GM18858 (cell line): Measurements from ENCODE around the gene MAML3.

ENCODE experiments used
- ATAC-seq: cut with Tn5 transposase; IDR thresholded peaks from one replicate; pipeline ENCODE4 v1.9.1; 2021; ENCODE audit not compliant: unreplicated experiment

The MAML3 gene

GRCh38 chr4:139738846-139739613 is 415.0 kb downstream of the MAML3 start:
- no peak for ATAC-seq

DNA sequence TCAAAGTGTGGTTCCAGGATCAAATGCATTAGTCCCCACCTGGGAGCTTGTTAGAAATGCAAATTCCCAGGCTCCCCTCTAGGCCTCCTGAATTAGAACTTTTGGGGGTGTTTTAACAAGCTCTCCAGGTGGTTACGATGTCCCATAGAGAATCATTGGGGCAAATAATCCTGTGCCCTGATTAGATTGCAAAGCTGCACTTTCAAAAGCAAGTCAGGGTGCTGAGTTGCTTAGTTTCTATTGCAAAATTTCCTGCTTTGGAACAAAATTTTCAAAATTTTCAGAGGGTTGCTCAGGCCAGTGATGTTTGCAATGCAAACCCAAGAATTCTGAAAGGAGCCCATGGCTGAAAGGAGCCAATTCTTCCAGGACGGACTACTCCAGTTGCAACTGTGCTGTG is 417.3 kb downstream of the MAML3 start:
- no peak for ATAC-seq

GRCh38 chr4:139736274-139736660 is 417.7 kb downstream of the MAML3 start:
- no peak for ATAC-seq

DNA sequence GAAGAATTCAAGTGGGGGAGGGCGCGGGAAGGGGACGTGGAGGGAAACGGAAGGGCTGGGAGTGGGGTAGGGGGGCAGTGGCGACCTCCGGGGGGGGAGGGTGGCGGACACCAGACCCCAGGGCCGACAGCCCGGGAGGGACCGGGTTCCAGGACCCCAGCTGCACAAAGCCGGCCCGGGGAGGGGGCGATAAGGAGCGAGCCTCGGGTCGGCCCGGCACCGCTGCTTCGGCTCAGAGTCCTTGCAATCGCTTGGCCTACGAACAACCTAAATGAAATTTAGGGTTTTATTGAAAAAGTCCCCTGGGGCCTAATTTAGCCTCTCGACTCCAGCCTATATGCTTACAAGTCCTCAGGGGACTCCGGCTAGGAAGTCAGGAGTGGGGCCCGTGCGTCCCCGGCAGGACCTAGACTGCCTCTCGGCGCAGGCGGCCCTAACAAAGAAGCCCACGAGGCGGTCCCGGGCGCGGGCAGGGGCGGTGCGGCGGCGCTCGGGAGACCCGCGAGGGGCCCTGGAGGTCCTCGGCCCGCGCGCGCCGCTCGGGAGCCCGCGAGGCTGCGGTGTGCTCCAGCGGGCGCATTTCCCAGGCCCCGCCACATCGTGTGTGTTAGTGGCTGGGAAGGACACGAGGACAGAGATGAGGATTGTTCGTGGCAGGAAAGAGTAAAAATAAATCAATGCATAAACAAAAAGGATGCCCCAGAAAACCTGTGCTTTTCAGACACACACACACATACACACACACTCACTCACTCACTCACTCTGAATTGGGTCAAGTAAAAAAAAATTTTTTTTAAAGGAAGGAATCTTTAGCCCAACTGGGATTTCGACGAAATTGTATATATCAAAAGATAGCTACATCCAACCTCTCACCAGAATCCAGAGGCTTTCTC is 418.4 kb downstream of the MAML3 start:
- no peak for ATAC-seq

DNA sequence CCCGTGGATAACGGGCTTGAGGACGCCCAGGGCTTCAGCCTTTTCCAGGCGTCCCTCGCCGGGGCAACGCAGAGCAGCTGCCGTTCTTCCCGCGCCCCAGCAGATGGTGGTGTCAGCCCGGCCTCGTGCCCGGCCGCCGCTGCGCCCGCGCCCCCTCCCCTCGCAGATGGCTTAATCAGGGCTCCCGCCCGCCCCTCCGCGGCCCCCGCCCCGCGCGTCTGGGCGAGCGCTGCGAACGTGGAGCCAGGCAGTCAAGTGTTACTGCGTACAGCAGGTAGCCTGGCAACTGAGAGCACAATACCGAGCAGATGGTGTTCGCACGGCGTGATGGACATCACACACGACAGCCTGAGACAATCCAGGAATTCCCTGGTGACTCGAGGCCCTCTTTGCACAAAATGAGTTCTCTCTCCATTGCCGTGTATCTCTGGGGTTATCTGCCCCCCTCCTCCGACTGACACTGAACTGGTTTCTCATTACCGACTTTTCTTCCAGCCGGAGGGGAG is 419.1 kb downstream of the MAML3 start:
- no peak for ATAC-seq

- ATAC-seq: no peak
Measured at GRCh38 chr4:139734201-139734874, 419.6 kb downstream of the MAML3 start.

DNA sequence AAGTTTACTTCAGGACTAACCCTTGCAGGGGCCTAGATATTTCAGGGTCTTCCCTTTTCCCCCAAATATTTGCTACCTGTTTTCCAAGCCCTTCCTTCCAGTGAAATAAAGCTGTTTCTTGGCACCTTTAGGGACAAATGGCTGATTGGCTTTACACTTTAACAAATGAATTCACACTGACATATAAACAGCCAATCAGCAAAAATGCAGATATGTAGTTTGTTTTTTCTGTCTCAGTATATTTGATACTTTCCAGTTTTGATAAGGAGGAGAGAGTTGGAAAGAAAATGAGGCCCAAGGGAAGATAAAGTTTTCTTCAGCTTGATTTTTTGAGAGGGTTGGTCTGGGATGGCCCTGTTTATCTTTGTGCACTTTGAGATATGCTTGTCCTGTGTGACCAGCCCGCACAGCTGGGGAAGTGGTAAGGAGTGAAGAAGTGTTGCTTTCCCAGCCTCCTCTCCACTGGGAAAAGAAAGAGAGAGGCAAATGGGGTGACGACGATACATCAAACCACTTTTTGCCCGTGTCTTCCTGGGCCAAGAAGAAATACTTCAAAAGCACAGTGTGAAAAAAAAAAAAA is 420.9 kb downstream of the MAML3 start:
- ATAC-seq: no peak

DNA sequence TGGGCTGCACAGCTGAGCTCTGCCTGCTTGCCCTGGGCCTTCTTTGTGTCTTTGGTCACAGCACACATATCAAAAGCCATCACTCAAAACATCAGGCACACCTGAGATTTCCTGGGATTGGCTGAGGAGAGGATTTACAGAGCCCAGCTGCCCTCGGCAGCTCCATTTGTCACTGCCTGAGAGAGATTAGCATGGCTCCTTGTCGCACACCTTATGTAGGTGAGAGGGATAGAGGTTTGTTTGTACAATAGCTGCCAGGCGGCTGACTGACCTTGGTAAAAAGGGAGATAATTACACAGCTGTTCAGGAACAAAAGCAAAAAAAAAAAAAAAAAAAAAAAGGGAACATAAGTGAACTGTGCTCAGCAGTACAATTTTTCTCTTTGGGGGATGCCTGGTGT is 425.1 kb downstream of the MAML3 start:
- no peak for ATAC-seq

DNA sequence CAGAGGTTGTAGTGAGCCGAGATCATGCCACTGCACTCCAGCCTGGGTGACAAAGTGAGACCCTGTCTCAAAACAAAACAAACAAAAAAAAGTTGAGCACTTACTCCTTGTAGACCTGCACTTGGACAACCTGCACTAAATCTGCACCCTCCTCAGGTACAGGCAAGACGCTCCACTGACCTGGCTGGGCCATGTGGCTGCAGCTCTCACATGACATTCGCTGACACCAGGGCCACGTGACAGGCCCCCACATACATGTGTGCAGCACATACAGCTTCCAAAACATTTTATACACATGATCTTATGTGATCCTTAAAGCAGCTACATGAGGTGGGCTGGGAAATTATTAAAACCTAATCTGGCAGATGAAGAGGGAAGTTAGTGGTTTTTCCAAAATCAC is 425.8 kb downstream of the MAML3 start:
- no peak for ATAC-seq

GRCh38 chr4:139726615-139727014 is 427.4 kb downstream of the MAML3 start:
- no peak for ATAC-seq

DNA sequence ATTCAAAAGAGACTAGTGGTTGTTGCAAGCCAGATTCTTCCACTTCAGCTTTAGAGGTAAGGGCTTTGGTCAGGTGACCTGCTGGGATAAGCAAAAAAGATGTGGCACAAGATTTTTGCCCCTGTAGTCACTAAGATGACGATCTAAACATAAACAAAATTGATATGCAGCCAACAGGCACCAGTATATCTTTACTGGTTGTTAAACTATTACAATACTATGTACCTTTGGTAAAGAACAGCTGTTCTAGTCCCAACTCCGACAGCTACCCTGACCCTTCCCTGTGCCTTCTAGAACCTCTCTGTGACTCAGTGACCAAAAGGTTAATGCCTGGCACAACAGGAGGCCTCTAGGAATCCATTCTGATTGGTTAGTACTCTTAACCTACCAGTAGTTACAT is 428.7 kb downstream of the MAML3 start:
- ATAC-seq: no peak

GRCh38 chr4:139721789-139722188 is 432.2 kb downstream of the MAML3 start:
- ATAC-seq: no peak

- ATAC-seq: no peak
Measured at GRCh38 chr4:139720806-139721205, 433.2 kb downstream of the MAML3 start.

DNA sequence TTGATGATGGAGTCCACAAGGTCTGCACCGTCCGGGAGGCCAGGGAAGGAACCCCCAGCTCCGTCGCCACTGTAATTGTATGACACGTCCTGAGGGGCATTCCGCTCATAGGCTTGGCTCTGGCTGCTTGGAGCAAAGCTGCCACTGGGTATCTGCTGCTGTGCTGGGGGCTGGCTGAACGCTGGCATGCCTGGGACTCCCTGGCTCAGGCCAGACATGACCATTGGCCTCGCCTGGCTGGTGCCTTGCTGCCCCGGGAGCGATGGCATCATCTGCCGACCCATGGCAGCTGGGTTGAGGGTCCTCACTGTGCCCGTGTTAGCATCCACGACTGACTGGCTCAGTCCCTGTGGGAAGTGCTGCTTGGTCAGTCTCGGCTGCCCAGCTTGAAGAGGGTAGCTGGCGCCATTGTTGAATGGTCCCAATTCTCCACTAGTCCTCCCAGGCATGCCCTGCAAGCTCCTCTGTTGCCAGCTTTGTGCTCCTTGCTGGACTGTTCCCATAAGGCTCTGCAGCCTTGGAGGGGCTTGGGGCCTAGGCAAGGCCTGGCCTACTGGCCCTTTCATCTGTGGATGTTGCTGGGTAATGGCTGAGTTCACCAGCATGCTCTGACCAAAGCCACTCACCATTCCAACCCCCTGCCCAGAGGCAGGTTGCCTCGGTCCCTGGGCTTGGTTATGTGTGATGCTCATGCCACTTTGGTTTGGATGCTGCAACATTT is 434.4 kb downstream of the MAML3 start:
- ATAC-seq: no peak

DNA sequence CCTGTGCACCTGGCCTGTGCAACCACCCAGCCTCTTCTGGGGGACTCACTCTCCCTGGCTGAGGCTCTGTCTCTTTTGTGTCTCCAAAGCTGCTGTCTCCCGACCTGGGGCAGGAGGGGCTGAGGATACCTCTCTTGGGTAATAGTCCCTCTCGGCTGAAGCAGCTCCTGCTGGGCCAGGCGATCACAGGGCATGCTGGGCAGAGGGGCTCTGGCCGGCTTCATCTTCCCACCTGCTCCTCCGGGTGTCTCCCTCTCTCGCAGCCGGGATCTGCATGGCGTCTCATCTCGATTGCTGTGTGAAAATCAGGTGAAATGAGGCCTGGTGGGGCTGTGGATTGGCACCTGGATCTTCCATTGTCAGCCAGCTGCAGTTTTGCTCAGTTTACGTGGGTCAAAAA is 435.2 kb downstream of the MAML3 start:
- ATAC-seq: no peak

DNA sequence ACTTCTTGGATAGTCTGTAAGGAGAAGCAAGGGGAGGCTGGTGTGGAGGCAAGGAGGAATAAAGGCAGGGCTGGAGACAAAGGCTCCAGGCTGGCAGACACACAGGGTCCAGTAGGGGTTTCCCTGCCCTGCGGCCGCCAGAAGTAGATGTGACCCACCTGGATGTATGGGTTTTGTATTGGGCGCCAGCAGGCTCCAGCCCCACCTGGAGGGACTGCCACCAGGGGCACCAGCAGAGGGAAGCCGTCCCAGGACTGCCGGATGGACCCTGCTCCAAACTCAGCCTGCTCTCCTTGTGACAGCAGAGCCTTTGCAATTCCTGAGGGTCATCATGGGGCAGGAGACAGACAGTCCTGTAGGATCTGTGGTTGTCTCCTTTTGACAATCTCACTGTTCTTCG is 435.6 kb downstream of the MAML3 start:
- ATAC-seq: no peak

DNA sequence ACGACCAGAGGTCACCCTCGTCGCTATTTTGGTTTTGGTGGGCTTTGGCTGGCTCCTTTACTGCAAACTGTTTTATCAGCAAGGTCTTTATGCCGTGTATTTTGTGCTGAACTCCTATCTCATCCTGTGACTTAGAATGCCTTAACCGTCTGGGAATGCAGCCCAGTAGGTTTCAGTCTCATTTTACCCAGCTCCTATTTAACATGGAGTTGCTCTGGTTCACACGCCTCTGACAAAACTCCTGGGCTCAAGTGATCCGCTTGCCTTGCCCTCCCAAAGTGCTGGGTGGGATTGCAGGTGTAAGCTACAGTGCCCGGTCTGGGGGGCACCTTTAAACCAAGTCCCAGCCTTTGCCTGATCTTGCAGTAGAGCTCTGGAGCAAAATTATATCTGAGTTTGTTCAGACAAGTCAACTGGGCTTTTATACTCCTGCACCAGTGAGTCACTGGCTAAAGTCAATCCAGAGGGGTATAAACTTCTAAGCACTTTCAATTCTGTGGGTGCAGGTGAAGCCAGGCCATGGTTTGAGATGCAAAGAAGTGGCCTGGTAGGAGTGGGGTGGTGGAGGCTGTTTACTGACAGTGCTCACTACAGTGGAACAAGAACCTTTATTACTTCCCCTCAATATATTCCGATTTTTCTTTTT is 438.1 kb downstream of the MAML3 start:
- ATAC-seq: no peak

DNA sequence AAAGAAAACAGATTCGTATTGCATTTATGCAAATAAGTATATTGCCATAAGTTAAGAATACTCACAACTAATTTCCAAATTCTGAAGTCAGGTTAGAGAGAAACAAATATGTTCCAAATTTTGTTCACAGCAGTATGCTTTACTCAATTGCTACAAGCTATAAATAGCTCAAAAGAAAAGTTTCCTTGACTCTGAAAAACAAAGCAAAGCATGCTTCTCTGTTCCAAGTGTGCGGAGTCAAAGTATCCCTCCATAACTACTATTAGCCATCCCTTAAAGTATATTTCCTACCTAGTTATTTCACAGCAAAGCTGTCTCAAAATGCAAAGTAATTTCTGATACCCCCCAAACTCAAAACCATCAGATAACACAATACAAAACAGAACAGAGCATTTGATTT is 441.1 kb downstream of the MAML3 start:
- no peak for ATAC-seq

DNA sequence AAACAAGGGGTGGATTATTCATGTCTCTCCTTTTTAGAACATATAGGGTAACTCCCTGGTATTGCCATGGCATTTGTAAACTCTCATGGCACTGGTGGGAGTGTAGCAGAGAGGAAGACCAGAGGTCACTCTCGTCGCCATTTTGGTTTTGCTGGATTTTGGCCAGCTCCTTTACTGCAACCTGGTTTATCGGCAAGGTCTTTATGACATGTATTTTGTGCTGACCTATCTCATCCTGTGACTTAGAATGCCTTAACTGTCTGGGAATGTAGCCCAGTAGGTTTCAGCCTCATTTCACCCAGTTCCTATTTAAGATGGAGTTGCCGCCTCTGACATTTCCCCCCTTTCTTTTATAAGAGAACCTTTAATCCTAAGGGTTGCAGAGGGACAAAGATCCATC is 442.5 kb downstream of the MAML3 start:
- ATAC-seq: no peak

GRCh38 chr4:139710073-139710472 is 443.9 kb downstream of the MAML3 start:
- no peak for ATAC-seq
